HG03025 (cell line): ENCODE data around the gene HOXB9.
A peak's percentile ranks its signal among the peaks of the same experiment; 100 is the strongest.

Experiments used
- ATAC-seq: cut with Tn5 transposase; IDR thresholded peaks from one replicate; pipeline ENCODE4 v1.9.1; 2021; ENCODE audit warnings: mild to moderate bottlenecking, moderate library complexity; ENCODE audit not compliant: unreplicated experiment, low FRiP score

The HOXB9 gene

DNA sequence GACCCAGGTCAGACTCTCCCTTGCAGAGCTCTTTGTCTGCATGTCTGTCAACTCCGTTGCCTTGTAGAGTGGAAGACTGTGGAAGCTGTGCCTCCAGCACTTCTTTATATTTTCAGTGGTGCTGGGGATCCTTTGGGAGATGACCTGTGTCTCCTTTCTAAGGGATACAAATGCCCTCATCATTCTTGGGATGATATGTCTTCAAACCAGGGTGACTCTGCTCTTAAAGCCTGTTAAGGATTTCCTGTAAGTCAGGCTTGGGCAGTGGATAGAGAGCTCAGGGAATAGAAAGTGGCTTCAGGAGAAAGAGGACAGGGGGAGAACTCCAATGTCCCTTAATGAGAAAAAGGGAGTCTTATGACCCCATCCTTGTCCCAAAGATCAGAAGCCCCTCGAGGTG lies 37.6 kb downstream of the HOXB9 start:
- no peak for ATAC-seq

DNA sequence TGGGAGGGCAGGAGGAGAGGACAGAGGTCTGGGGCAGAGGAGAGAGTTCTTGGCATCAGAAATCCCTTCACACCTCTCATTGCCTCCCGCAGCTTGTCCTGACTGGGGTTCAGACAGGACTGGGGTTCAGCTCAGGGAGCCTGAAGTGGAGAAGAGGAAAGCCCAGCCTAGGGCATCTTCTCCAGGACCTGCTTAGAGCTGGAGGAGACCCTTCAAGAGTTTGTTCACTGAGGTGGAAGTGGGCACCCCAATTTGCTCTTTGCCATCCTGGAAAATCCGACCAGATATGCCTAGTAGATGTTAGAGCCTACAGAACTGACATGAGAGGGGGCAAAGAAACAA lies 38.1 kb downstream of the HOXB9 start:
- ATAC-seq, result no peak

GRCh38 chr17:48587276-48588073 lies 38.7 kb downstream of the HOXB9 start:
- no peak for ATAC-seq

DNA sequence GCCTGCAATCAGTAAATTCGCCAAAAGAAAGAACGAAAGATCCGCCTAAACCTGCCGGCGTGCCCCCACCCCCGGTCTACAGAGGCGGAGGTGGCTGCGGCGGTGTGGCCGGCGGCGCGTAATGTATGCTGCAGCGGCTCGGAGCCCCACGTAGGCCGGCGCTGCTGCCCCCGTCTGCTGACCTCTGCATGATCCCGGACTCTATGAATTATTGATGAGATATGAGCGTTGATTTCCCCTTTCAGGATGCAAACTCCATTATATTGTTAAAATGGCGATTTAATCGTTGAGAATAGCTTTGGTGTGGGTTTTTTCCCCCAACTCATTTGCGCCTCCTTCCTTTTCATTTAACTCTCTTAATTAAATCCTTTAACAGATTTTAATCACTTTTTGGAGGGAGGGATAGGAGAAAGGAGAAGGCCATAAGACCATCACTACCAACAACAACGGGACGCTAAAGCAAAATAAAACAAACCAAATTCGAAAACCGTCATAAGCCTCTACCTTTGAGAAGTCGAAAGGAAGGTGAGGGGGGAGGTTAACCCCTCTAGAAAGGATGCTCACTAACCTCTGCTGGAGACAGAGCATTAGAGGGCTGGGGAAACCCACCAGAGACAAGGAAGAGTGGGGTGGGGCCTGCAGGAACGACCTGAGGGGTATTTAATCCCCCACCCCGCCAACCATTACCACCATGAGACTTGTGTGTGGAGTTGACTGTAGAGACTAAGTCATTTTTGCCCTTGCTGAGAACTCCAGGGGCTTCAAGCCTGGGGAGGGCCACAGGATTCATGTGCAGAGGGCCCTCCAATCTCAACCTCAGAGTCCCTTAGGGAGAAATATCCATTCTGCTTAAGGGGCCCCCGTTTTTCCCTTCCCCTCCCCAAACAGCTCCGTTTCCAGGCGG lies 39.6 kb downstream of the HOXB9 start:
- no peak for ATAC-seq

GRCh38 chr17:48584223-48584741 lies 41.9 kb downstream of the HOXB9 start:
- ATAC-seq, result no peak

DNA sequence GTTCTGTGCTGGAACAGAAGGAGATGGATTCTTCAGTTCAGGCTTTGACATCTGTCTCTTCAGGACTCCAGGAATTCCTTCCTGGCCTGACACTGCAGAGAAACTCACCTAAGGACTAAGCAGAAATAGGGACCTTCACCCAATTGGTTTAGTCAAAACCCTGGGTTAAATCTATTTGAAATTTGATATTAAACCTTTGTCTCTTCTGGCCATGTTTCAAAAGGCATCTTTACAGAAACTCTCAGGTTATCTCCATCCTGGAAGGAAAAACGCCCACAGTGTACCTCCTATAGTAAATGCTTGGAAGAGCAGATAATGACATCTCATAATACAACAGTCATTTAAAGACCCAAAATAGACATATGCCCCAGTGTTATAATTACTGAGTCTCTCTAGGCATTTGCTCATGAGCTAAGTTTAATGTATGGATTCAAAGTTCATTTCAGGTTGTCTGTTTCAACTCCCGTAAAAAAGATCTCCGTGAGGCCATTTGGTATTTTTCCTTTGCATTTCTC lies 42.4 kb downstream of the HOXB9 start:
- no peak for ATAC-seq

DNA sequence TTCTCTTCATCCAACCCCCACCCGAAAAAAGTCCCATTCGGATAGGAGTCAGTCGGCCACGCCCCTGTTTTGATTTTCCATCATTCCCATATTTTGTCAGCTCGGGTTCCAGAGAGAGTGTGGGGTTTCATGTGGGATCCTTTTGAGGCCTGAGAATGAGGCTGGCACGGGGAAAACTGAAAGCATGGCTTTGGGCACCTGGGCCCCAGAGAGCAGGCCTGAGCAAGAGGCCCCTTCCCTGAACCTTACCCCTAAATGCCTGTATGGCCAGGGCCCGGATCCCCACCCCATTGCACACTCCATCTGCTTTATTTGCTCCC lies 43.4 kb downstream of the HOXB9 start:
- ATAC-seq, result no peak

DNA sequence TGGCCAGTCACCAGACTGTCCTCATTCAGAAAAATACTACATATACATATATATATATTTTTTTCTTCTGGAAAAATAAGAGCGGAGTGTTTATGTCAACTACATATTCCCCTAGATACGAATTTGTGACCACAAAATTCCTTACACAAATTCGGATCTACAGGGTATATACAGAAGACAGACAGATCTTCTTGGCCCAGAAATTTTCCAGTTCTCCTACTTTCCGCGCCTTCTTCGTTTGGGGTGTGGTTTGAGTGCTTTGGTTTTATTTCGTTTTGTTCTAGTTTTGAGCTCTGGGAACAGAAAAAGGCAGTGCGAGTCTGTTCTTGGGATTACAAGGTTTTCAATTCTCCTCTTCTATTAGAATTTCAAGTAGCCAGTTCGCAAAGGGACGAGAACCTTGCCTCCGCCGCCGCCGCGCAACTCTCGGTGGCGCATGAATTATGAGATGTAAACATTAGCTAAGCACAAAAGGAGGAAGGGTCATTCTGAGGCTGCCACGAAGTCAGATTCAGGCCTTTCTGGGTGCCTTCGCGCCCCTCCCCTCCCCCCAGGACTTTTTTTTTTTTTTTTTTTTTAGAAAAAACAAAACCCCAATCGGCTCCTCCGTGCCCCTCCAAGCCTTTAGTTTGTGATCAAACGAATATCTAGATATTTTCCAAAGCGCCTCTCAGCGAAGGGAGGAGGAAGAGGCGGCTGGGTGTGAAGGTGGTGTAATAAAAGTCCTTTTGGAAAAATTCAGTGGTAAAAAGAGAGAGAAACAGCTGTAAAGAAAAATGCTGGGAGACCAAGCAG lies 46.2 kb downstream of the HOXB9 start:
- ATAC-seq, result no peak

DNA sequence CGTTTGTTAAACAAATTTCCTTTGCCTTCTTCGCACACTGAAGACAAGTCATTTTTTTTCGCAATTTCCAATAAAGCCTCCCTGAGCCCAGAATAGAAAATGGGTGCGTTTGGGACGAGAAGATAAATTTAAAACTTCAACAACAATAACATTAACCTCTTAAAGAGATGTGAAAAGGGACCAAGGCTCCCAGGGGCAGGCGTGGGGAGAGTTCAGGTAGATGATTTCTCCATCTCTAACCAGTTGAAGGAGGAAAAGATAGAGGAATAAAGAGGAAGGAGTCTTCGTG lies 46.7 kb downstream of the HOXB9 start:
- no peak for ATAC-seq

DNA sequence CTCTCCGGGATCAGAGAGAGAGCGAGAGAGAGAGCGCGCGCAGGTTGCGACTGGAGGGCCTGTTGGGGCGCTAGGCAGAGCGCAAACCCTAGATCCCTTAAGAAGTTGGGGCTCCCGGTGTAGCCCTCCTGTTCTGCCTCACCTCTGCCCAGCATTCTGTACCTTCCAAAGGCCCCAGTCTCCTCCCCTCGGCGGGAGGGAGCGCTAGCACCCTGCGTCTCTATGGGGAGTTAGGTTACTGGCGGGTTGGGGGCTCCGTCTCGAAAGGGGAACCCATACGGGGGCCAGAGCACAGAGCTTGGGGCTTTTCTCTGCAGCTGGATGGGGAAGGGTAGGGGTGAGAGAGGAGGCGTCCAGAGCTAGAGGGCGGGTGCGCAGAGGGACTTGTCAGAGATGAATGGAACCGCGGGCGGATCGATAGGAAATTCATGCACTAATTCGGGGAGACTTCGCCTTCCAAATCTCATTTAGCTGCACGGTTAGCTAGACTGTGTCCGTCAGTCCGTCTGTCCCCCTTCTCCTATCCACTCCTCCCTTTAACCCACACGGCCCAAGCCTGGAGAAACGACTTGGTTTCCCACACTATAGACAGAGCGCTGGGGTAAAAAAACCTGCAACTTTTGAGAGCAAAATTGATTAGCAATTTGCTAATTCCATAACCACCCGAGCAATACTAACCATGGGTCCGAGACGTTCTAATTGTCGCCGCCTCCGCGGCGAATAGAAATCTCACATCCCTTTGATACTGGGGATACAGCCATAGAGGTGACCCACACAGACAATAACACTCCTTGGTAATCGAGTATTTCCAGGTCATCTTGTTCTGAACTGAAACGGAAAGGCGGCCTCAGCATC lies 47.3 kb downstream of the HOXB9 start:
- ATAC-seq, result peak; percentile 33

- peak; percentile 35 for ATAC-seq
Observed at GRCh38 chr17:48577946-48578615, 48.1 kb downstream of the HOXB9 start, which contains the start of gene HOXB4. HOXB4 (minus strand) TSS chr17:48578350; CDS start chr17:48578319, 31 bp downstream.

DNA sequence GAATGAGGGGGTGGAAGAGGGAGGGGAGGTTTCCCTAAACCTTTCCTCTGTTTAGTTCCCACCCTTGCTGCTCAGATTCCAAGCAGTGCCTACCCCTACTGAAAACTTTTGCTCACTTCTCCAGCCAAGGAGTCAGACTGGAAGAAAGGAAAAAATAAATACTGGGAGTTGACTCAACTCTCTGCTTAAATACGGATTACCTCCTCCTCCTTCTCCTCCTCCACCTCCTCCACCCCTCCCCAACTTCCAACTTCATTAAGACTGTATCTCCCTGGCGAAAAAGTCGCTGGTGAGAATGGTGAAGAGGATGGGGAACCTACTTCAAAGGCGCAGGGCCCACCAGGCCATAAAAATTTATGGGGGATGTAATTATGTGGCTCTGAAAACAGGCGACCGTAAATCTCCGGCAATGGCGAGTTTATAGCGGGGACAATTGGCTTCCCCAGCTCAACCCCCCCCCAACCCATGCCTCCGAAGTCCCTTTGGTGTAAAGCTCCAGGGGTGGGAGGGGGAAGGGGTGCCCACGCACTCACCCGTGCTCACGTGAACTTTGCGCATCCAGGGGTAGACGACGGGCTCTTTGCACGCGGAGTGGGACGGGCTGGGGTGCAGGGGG lies 48.7 kb downstream of the HOXB9 start:
- no peak for ATAC-seq

DNA sequence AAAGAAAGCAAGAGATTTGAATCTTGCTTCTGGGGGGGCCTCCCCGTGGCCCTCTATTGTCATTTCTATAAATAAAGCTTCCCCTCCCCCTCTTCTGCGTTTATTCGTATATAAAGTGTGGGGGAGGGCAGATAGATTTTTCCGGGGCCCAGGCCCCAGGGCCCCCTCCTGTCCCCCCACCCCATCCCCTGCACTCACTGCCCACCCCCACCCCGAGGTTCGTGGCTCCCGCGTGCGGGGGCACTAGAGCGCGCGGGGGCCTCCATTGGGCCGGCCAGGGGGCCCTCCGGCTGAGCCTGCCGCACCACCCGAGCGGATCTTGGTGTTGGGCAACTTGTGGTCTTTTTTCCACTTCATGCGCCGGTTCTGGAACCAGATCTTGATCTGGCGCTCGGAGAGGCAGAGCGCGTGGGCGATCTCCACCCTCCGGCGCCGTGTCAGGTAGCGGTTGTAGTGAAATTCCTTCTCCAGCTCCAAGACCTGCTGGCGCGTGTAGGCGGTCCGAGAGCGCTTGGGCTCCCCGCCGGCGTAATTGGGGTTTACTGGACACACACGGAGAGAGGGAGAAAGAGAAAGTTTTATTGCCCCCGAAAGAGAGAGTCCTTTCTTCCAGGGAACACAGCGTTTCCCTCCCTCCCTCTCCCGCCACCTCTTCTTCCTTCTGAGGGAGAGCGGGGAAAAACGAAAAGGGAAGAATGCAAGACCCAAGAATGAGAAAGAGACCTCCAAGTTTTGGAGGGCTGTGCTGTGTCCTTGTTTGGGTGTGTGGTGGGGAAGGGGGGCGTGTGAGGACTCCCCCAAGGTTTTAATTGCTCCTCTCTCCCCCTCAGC lies 49.5 kb downstream of the HOXB9 start:
- ATAC-seq, result no peak

DNA sequence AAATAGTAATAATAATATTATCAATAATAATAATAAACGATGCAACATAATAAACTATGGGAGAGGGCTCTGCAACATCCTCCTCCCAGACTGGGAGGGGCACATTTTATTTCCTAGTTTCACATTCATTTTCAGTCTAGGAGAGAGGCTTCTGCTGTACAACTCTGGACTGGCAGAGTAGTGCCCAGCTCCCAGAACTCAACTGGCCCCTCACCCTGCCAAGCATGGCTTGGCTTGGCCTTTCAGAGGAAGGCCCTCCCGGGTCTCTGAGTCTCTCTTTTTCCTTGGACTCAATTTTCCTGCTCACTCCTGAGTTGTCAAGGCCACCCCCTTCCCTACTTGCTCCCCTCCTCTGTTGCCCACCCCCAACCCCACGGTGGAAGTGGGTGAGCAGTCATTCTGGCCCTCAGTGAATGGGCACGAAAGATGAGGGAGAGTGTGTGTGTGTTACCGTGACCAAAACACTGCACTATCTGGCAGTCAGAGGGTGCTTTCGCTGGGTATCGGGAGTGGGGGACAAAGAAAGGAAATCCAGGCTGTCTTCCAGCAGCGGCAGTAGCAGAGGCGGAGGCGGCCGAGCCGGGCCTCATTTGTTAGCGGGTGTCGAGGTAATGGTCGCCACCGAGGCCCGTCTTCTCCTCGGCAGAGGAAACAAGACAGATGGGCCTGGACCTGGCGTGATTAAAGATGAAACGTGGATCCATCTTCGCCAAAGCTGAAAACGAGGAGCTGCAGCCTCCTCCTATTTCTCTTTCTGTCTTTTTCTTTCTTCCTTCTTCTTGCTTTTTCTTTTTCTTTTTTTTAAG lies 50.3 kb downstream of the HOXB9 start:
- ATAC-seq, result no peak

- ATAC-seq, result no peak
Observed at GRCh38 chr17:48575066-48575582, 51.0 kb downstream of the HOXB9 start.

- ATAC-seq, result no peak
Observed at GRCh38 chr17:48574505-48575065, 51.6 kb downstream of the HOXB9 start.
